Left renal pelvis (tissue), 4 donors: ENCODE results near the gene UNC13B. TPM values are rescaled to one million over a fixed set of nuclear protein-coding genes. Genes with fewer than 3 reads are reported as not detected.
"Not testable (repeated sequence)": the region's sequence is repeated elsewhere in the genome, so short reads cannot be mapped to it uniquely, and the experiment has no call there.

ENCODE experiments used
- DNase-seq, 4 donors: peaks; one replicate each; pipeline ENCODE4 v3.0.0-alpha.2; 2013; ENCODE audit warnings: low read depth in 4 of 4, low spot score in 3 of 4
- polyA plus RNA-seq, 4 donors: library from polyadenylated mRNA; unstranded; fragments of 120-200 nt; gene quantifications; one replicate each; pipeline ENCODE4 v1.2.1, GENCODE V29; 2013; ENCODE audit not compliant: insufficient read length in 4 of 4

The UNC13B gene
- 10 to 100 TPM; 11.0 to 27.5 (median 25.7) TPM for polyA plus RNA-seq

DNA sequence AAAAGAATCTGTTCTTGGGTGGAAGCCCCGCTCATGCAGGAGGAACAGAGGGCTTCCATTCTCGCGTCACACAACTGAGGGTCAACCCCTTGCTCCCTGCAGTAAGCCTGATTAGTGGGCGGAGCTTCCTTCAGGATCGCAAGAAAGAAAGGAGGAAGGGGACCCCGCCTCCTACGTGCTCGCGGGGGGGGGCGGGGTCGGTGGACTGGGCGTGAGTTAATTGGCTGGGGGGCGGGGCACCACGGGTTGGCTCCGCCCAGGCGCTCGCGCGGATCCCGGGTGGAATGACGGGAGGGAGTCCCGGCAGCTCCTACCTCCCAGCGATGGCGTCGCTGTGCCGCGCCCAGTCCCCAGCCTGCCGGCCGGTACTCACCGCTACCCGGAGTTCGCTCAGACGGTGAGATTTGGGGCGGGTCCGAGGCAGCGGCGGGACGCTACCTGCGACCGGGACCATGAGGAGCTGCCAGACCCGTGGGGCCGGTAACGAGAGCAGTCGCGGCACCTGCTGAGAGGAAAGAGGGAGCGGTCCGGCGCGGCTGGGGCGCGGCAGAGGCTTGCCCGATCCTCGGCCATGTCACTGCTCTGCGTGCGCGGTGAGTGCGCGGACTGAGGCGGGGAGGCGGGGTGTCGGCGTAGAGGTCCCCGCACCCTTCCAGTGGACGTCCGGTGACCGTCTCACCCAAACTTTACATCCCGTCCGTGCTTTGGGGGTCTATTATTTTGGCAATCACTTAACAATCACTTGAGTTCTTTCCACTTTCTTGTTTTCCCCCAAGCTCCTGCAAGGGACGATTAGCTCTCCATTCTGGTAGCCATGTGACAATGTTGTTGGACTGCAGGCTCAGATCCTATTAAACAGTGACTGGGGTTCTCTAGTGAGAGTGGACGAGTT lies at the start of gene UNC13B:
TSS of gene UNC13B (plus strand) at position 297 of the 892 bp plus-strand sequence. CDS start at position 572, 275 bp downstream.
- peak; percentile 78 to 88 (median 86) for DNase-seq

DNA sequence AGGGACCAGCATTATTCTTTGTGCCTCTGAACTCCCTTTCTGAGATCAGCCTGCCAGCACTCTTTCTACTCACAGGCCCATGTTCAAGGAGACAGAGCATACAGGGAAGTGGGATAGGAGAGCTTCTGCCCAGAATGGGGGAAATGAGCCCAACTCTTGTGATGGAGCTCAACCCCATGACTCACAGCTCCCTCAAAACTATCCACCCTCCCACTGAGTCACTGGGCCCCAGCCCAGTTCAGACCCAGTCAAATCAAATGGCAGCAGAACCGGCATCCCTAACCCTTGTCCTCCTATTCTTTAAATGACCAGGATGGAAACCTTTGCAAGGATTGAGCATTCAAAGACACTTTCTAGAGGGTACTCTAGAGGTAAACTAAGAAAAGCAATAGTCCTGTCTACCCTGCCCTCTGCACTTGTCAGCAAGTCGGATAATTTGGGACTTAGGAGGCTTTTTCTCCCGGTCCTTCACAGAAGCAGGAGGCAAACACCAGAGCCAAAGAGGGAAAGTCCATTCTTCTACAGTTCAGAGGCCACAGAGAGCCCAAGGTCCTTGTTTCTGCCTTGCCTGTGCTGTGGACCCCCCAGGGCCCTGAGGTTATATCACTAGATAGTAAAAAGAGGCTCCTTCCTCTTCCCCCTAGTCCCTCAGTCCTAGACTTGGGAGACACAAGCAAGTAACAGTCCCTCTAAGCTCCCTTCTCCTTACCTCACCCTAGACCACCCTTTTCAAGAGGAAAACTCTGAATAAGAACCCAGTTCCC lies 49.4 kb upstream of the UNC13B start:
- DNase-seq: no peak

DNA sequence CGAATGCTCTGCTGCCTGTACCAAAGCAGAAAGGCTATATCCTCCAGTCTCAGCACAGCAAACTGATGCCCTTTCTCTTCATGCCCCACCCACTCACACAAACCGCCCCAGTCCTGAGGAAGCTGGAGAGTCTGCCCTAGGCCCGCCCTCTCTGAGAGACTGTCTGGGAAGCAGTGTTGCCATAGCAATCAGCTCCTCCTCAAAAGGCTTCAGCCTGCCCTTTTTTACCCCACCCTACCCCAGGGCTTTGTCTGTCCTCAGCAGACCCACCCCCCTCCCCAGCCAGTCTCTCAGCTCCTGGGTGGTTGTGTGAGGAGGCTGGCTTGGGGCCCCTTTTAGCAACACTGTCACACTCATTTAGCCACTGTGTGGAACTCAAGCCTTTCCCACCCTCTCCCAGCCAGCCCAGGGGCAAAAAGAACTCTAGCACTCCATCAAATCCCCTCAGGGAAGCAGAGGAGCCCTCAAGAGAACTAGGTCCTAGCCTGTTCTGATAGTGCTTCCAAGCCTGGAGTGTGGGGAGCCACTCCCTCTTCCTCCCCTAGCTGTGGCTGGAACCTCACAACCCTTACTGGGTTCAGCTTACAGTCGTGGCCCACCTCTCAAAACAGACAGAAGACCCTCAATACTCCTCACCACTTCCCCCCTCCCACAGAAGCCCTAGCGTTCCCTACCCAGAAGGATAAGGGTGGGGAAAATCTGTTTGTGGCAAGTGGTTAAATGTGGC lies 47.5 kb upstream of the UNC13B start:
- peak in 2 of 4 donors; percentile 53 to 65 for DNase-seq

DNA sequence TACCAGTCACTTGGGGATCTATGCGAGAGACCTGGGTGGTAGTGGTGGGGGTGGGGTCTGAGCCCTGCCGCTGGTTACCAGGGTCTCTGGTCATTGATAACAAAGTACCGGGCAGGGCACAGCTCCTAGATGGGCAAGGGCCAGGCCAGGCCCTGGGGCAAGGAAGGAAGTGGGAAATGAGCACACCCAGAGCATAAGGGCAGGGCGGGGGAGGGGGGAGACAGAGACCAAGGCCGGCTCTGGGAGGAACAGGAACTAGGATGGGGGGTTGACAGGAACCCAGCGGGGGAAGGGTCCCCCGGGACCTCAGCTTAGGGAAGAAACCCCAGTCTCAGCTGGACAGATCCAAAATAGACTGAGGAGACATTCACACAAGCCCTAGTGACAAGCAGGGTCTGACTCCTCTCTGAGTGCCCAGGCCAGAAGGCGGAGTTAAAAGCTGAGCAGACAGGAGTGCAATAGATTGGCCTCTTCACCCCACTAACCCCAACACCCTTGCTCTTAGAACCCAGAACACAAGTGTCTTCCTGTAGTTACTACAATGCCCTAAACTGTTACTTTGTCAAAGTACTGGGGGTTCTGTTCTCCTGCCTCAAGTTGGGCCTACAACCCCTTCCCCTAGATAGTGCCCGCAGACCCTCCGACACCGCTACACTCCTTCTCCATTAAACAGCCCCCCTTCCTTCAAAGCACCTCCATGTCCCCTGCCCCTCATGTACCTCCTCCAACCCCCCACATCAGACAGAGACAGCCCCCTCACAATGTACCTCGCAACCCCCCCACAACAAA lies 46.8 kb upstream of the UNC13B start:
- DNase-seq: no peak

DNA sequence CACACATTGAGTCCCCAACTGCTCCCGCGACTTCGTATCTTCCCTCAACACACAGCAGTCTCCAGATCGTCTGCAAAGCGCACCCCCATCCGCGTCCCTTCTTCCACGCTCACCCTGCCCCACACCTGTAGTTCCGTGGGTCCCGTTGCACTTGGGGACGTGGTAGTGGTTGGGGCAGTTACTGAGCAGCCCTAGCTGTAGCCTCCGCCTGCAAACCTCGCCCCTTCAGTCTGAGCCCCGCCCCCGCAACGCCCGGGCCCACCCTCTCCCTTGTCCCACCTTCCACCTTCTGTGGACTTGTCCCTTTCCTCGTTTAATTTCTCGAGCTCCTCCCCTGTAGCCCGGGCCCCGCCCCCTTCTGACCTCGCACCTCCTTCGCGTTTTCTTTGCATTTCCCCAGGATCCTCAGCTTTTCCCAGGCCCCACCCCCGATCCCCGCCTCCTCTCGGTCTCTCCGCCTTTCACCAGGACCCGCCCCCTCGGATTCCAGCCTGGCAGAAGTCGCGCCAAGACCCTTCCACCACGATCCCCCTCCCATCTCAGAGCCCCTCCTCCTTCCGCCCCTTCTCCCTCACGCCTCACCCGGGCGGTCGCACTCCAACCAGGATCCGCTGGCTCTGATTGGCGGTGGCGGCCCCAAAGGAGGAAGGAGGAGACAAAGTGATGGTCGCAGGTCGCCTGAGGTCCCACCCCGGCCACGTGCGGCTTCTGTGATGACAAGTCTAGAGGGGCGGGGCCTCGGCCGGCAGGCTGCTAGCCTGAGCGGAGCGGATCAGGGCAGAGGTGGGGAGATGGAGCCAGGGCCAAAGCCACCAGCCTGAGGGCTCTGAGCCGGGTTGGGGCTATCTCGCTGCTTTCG lies 45.9 kb upstream of the UNC13B start, which contains the start of gene ATOSB:
TSS of gene ATOSB (minus strand) at position 183 of the 859 bp plus-strand sequence. CDS start 7,588 bp downstream, outside the sequence.
- DNase-seq: peak; percentile 93 to 96 (median 94)

DNA sequence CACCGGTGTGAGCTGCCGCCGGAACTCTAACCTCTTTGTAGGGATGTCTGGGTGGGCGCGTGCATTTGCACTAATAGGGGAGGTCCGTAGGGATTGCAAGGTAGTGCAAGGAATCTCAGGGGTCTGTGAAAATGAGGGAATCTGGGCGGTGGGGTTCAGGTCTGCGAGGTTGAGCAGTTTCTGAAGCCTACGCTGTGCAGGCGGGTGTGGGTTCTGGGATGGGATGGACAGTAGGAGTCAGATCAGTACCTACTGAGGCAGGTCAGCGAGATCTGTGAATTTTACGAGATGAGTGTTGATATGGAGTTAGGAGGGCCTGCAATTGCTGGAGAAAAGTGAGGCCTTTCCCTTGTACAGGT lies 45.3 kb upstream of the UNC13B start:
- DNase-seq: no peak

DNA sequence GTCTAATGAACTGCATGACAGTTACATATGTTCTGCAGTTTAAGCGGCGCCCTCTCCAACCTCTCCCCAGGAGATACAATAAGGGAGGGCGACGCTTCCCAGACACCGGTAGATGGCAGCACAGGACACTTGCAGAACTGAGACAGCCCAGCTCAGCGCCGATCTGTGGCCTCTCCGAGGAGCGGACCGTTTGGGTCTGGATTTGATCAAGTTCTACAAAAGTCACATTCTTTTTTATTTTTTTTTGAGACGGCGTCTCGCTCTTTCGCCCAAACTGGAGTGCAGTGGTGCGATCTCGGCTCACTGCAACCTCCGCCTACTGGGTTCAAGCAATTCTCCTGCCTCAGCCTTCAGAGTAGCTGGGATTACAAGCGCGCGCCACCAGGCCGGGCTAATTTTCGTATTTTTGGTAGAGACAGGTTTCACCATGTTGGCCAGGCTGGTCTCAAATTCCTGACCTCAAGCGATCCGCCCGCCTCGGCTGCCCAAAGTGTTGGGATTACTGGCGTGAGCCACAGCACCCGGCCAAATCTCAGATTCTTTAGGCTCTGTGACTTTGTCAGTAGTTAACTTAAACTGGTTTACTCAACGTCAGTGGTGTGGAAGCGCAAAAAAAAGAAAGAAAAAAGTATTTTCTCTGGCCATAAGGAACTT lies 44.8 kb upstream of the UNC13B start:
- DNase-seq: peak; percentile 84 to 92 (median 84)

DNA sequence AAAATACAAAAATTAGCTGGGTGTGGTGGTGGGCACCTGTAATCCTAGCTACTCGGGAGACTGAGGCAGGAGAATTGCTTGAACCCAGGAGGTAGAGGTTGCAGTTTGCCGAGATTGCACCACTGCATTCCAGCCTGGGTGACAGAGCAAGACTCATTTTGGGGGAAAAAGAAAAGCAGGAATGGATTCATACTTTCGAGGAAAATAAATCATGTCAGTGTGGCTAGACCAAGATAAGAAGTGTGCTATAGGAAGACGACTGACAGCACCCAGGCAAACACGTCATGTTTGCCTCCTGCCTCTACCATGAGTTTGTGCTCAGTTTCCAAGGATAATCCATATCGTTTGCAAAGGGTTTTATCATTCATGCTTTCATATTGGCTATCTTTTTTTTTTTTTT lies 26.9 kb upstream of the UNC13B start:
- no peak for DNase-seq

DNA sequence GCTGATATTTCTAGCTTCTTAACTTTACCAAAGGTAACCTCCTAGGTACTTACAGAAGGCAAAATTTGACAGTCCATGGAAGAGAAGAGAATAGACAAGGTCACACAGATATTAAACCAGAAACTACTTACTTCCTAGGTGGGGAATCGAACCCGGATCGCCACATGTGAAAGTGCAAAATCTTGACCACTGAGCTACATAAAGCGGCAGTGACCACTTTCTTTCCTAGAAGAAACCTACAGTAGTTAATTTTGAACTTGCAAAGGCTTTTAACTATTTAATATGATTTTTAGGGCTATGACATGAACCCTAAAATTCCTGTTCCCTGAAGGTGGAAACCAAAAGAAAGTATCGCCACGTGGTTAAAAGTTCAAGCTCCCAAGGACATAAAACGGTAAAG lies 25.8 kb upstream of the UNC13B start:
- DNase-seq: no peak

DNA sequence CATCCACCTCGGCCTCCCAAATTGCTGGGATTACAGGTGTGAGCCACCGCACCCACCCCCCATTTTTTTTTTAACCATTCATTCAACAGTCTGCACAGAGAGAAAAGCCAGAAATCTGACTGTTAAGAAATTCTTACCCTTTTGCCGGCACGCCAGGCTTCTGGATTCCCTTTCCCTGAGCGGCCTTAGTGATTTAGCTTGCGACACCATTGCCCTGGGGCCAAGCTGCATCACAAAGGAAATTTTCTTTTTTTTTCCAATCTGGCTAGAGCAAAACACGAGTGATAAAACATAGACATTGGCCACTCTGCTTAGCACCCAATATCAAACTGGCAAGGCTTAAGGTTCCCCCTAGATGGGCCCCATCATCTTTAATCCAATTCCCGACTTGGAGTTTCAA lies 24.9 kb upstream of the UNC13B start:
- no peak for DNase-seq

DNA sequence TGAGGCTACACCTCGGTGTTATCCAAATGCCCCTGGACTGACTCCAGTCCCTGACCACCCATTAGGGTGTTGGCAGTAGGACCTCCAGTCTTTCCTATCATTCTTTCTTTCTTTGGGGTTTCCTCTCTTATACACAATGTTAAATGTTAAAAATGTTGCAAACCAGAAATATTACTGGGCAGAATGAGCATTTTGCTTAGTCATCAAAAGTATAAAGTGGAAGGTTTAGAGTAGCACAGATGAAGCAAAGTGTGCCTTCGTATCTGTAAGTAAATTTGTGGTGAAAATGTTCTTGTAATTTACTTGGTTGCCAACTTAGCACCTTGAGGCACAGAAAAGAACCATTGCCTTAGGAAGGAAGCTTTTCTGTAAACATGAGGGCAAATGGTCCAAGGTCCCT lies 21.7 kb upstream of the UNC13B start:
- no peak for DNase-seq

DNA sequence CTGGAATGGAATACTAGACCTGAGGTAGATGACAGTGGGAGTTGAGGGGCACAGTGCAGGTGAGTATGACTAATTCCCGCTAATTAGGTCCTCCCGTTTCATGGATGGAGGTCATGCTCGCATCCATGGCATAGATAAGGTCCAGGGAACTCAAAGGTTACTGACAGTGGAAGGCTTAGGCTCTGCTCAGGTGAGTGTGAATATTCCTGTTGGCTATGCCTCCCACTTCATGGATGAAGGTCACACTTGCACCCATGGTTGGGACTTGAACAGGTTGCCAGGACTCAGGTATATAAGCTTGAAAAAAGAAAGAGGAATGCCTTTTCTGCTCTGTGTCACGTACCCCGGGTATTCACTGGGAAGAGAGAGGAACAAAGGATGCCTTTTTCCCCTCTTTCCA lies 19.8 kb upstream of the UNC13B start:
- no peak for DNase-seq

DNA sequence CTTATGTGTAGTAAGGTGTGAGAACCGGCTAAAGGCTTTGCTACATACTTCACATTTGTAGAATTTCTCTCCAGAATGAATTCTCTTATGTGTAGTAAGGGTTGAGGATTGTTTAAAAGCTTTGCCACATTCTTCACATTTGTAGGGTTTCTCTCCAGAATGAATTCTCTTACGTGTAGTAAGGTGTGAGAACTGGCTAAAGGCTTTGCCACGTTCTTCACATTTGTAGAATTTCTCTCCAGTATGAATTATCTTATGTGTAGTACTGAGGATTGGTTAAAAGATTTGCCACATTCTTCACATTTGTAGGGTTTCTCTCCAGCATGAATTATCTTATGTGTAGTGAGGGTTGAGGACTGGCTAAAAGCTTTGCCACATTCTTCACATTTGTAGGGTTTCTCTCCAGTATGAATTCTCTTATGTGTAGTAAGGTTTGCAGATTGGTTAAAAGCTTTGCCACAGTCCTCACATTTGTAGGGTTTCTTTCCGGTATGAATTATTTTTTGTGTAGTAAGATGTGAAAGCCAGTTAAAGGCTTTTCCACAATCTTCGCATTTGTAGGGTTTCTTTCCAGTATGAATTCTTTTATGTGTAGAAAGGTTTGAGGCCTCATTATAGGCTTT lies 13.8 kb upstream of the UNC13B start:
- not testable (repeated sequence) for DNase-seq

DNA sequence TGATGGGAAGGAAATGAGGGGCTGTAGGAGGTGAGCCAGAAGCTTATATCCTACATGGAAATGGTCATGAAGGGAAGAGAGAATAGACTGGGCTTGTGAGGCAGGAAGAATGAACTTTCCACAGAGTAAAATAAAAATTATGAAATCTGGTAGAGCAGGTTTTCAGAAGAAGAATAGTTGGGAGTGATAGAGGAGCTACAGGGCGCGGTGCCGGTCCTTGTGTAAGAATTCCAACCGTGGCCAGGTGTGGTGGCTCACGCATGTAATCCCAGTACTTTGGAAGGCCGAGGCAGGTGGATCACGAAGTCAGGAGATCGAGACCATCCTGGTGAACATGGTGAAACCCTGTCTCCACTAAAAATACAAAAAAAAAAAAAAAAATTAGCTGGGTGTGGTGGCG lies 8.9 kb upstream of the UNC13B start:
- no peak for DNase-seq

DNA sequence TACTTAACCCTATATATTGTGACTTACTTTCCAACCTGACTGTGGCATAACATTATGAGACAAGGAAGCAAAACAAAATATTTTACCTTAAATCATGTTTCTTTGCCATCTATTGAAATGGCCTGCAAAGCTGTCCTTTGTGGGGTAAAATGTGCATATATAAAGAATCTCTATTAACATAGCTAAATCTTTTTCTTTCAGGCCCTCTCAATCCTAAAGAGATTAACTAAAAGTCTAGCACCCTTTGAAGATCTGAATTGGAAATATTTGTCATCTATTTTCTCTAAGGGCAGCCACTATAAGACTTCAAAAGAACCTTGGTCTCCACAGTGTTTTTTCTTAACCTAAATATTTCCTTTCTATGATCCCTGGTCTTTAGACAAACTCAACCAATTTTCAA lies 5.0 kb upstream of the UNC13B start:
- DNase-seq: no peak

DNA sequence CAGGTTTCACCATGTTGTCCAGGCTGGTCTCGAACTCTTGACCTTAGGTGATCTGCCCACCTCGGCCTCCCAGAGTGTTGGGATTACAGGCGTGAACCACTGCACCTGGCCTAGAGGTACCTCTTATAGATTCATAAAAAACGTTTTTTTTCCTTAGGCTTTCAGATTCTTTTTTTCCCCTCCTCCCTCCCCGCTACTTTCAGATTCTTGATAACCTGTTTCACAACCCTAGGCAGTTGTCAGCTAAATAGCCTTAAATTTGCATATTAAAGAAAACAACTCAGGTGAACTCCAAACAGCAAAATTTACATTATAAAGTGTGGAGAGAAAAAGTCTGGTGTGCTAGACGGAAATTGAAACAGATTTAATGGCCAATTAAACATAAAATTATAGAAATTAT lies 4.0 kb upstream of the UNC13B start:
- DNase-seq: not testable (repeated sequence)

DNA sequence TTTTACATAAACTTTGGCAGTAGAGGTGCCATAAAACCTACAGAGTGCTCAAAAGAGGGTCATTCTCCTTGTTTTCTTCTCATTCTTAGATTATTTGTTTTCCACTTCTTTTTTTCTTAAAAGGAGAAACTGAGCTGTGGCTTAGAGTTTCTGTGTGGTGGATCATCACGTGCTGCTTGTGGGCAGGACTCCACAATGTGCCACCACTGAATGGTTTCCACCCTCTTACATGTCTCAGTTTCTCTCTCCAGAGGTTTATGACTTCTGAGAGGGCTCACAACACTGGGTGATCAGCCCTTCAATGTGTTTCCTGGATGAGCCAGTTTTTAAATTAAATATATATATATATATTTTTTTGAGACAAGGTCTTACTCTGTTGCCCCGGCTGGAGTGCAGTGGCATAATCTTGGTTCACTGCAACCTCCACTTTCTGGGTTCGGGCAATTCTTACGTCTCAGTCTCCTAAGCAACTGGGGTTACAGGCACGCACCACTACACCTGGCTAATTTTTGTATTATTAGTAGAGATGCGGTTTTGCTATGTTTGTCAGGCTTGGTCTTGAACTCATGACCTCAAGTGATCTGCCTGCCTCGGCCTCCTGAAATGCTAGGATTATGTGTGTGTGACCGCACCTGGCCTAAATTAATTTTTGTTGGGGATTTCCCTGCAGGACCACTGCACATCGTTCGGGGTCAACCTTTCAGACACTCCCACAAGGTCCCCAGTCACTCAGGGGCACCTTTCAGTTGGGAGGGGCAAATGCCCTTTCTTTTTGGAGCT lies 3.1 kb upstream of the UNC13B start:
- no peak for DNase-seq
